ENCODE data around the gene TOP3B. TPM values are rescaled to one million over a fixed set of nuclear protein-coding genes. Genes with fewer than 3 reads are reported as not detected.

TOP3B gene
- total RNA-seq, 2 experiments from 2014 or later, result 82.6 to 98.7 TPM

- H2AFZ ChIP-seq (ENCODE audit: low read length), result no peak overlapping the region
- no TSS peak for BruUV-seq (replicated peaks)
- ChIA-PET POLR2A (interaction anchor here (0.6 kb wide), 1 partner anchor 12 kb away, joined by 3 read pairs; no protein-coding TSS in a partner anchor), CTCF (ENCODE audit: unreplicated experiment) (no interaction called here)
- TF ChIP-seq CTCF (conservative IDR thresholded peaks at IDR 0.05; ENCODE audit: low read length) (no peak), EZH2phosphoT487 (IDR thresholded peaks at IDR 0.05; ENCODE audit: borderline replicate concordance, low read depth, low read length) (no peak)
- H3K27ac ChIP-seq (ENCODE audit: low read depth, low read length, poor library complexity, severe bottlenecking), result no peak overlapping the region
- no peaks in the 10 kb centered on the region for H3K79me2 ChIP-seq (ENCODE audit: insufficient read depth, low read depth, low read length)
- no peaks in the 10 kb centered on the region for H3K4me1 ChIP-seq (ENCODE audit: insufficient read depth, low read length, poor library complexity, severe bottlenecking)
- H3K4me3 ChIP-seq (ENCODE audit: low read depth, low read length, poor library complexity, severe bottlenecking), result no peak overlapping the region
- no peaks in the 10 kb centered on the region for H3K9me2 ChIP-seq (ENCODE audit: insufficient read depth, low read length)
- no peak for DNase-seq (ENCODE audit: low spot score)
- peaks cover 69% of the 10 kb centered on the region for H3K36me3 ChIP-seq (ENCODE audit: insufficient read depth, low read length)
- no peak overlapping the region for H3K4me2 ChIP-seq (ENCODE audit: low read length)
- intact Hi-C loops (cut with micrococcal nuclease; ENCODE audit: unreplicated experiment), result no loop called here
- no peaks in the 10 kb centered on the region for H3K9me3 ChIP-seq (ENCODE audit: low read length)
- H4K20me1 ChIP-seq (ENCODE audit: insufficient read depth, low read length), result no peaks in the 10 kb centered on the region
Observed at GRCh38 chr22:22014285-22014659, 31.7 kb upstream of the TOP3B start.

GRCh38 chr22:22013559-22014284 is 31.1 kb upstream of the TOP3B start:
- TF ChIP-seq EZH2phosphoT487 (IDR thresholded peaks at IDR 0.05; ENCODE audit: borderline replicate concordance, low read depth, low read length) (no peak), CTCF (conservative IDR thresholded peaks at IDR 0.05; ENCODE audit: low read length) (no peak)
- Histone ChIP-seq H3K36me3 (ENCODE audit: insufficient read depth, low read length) (peaks cover 68% of the 10 kb centered on the region), H3K79me2 (ENCODE audit: insufficient read depth, low read depth, low read length) (no peaks in the 10 kb centered on the region), H2AFZ (ENCODE audit: low read length) (no peak overlapping the region), H3K4me2 (ENCODE audit: low read length) (no peak overlapping the region), H3K9me2 (ENCODE audit: insufficient read depth, low read length) (no peaks in the 10 kb centered on the region), H4K20me1 (ENCODE audit: insufficient read depth, low read length) (no peaks in the 10 kb centered on the region), H3K9me3 (ENCODE audit: low read length) (no peaks in the 10 kb centered on the region), H3K27ac (ENCODE audit: low read depth, low read length, poor library complexity, severe bottlenecking) (no peak overlapping the region), H3K4me3 (ENCODE audit: low read depth, low read length, poor library complexity, severe bottlenecking) (no peak overlapping the region), H3K4me1 (ENCODE audit: insufficient read depth, low read length, poor library complexity, severe bottlenecking) (no peaks in the 10 kb centered on the region)
- ChIA-PET CTCF (ENCODE audit: unreplicated experiment) (no interaction called here), POLR2A (interaction anchor here (0.6 kb wide), 2 partner anchors 12 to 132 kb away, joined by 3 to 4 read pairs; no protein-coding TSS in a partner anchor)
- intact Hi-C loops (cut with micrococcal nuclease; ENCODE audit: unreplicated experiment), result no loop called here
- no TSS peak for BruUV-seq (replicated peaks)
- DNase-seq (ENCODE audit: low spot score), result no peak

- intact Hi-C loops (cut with micrococcal nuclease; ENCODE audit: unreplicated experiment), result no loop called here
- ChIA-PET CTCF (ENCODE audit: unreplicated experiment) (no interaction called here), POLR2A (no interaction called here)
- no peaks in the 10 kb centered on the region for H3K4me1 ChIP-seq (ENCODE audit: insufficient read depth, low read length, poor library complexity, severe bottlenecking)
- no peak for DNase-seq (ENCODE audit: low spot score)
- no peaks in the 10 kb centered on the region for H3K79me2 ChIP-seq (ENCODE audit: insufficient read depth, low read depth, low read length)
- TF ChIP-seq EZH2phosphoT487 (IDR thresholded peaks at IDR 0.05; ENCODE audit: borderline replicate concordance, low read depth, low read length) (no peak), CTCF (conservative IDR thresholded peaks at IDR 0.05; ENCODE audit: low read length) (no peak)
- no TSS peak for BruUV-seq (replicated peaks)
- H3K9me2 ChIP-seq (ENCODE audit: insufficient read depth, low read length), result no peaks in the 10 kb centered on the region
- no peak overlapping the region for H3K4me3 ChIP-seq (ENCODE audit: low read depth, low read length, poor library complexity, severe bottlenecking)
- no peaks in the 10 kb centered on the region for H4K20me1 ChIP-seq (ENCODE audit: insufficient read depth, low read length)
- H3K36me3 ChIP-seq (ENCODE audit: insufficient read depth, low read length), result peaks cover 59% of the 10 kb centered on the region
- H3K9me3 ChIP-seq (ENCODE audit: low read length), result no peaks in the 10 kb centered on the region
- H3K4me2 ChIP-seq (ENCODE audit: low read length), result no peak overlapping the region
- no peak overlapping the region for H2AFZ ChIP-seq (ENCODE audit: low read length)
- H3K27ac ChIP-seq (ENCODE audit: low read depth, low read length, poor library complexity, severe bottlenecking), result no peak overlapping the region
Observed at GRCh38 chr22:22011964-22012363, 29.4 kb upstream of the TOP3B start.
